ENCODE measurements around the gene UNC79.

Gene UNC79

GRCh38 chr14:93546642-93547041, 115.9 kb downstream of the UNC79 start:
- DNase-seq (ENCODE audit: low spot score): no peak
- peak; percentile 36 for FAIRE-seq

DNA sequence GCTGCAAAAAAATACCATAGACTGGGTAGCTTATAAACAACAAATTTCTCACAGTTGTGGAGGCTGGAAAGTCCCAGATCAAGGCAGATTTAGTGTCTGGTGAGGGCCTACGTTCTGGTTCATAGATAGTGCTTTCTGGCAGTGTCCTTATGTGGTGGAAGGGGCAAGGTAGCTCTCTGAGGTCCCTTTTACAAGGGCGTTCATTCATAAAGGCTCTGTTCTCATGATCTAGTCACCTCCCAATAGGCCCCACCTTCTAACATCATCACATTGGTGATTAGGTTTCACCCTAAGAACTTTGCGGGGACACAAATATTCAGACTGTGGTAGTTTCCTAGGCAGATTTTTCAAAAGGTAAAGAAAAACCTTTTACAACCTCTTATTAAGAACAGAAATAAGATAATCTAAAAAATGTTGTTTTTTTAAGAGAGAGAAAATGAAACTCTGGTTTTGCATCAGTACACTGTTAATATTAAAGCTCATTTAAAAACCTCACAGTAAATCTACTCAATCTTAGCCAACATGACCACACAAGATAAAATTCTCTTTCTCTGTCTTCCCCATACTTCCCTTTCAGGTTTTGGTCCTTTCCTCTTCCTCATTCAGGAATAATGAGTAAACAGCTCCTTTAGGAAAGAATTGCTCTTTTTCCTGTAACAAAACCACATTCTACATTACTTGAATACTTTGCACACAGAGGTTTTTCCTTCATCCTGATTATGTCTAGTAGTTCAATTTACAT, 117.5 kb downstream of the UNC79 start:
- FAIRE-seq (peak; percentile 74), DNase-seq (ENCODE audit: low spot score) (peak; percentile 25)

DNA sequence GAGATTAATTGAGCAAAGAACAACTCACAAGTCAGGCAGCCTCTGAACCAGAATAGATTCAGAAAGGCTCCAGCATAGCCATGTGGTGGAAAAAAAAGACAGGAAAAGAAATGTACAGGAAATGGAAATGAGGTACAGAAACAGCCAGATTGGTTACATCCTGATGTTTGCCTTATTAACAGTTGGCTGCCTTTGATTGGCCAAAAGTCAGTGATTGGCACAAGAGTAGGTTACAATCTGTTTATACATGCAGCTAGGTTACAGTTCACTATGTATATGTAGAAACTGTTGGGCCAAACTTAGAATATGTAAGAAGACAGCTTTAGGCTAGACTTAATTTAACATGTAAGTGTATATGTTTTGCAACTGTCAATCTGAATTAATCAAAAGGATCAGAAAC, 118.9 kb downstream of the UNC79 start:
- DNase-seq (ENCODE audit: low spot score) (no peak), FAIRE-seq (no peak)

- FAIRE-seq: no peak
These were observed 134.2 kb downstream of the UNC79 start for GRCh38 chr14:93564918-93565317.

GRCh38 chr14:93566065-93566693, 135.4 kb downstream of the UNC79 start:
- DNase-seq (ENCODE audit: low spot score) (no peak), FAIRE-seq (no peak)

More at GRCh38 chr14:93564918-93565317, 134.2 kb downstream of the UNC79 start:
- DNase-seq (ENCODE audit: low spot score): no peak

DNA sequence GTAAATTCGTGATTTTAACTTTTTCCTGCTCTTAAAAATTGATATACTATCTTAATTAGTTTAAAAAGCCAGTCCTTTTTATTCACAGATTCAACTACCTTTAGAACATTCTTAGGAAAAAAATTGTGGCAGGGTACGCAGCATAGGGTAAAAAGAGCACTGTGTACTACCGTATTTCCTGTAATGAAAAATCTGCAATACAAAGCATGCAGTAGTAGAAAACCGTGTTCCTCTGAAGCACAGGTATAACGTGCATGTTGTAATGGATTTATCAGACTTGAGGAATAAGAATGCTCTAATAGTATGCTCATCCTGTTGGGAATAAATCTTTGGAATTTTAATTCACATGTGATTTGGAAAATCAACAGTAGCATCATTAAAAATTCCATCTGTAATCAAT, 140.5 kb downstream of the UNC79 start:
- FAIRE-seq (no peak), DNase-seq (ENCODE audit: low spot score) (no peak)

- no peak for FAIRE-seq
- DNase-seq (ENCODE audit: low spot score): no peak
These were observed 148.4 kb downstream of the UNC79 start for GRCh38 chr14:93579178-93579577.

DNA sequence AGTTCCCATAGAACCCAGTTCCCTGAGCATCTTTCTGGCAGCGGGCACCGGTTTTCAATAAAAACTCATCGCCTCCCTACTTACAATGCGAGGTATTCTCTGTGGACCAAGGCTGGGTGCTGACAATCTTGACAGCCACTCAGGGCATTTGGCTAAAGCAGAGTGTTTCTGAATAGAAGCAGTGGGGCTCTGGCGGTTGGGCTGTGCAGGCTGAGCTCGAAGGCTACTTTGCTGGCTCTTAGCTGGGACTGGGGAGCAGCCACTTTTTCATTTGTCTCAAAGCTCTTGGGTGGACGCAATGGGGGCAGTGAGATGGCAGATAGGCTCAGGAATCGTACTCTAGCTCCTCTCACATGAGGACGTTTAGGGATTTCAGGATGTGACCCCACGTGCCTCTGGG, 151.8 kb downstream of the UNC79 start:
- FAIRE-seq (no peak), DNase-seq (ENCODE audit: low spot score) (no peak)

DNA sequence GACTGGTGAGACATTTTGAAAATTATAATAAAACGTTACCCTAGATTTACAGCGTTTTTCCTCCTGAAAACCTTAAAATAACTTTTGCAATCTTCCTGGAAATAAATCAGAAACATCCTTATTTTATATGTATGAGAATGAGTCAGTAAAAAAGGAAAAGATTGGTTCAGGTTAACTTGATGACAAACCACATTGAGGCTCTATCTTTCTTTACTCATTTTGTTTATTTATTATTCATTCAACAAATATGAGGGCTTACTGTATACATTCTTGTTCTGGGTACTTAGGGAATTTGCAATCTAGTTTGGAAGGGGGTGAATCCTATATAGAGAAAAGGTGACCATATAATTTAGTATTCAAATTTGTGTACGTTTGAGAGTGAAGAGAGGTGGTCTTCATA, 156.6 kb downstream of the UNC79 start:
- FAIRE-seq (no peak), DNase-seq (ENCODE audit: low spot score) (no peak)

GRCh38 chr14:93591506-93591905, 160.8 kb downstream of the UNC79 start:
- no peak for FAIRE-seq
- no peak for DNase-seq (ENCODE audit: low spot score)

GRCh38 chr14:93592786-93593185, 162.0 kb downstream of the UNC79 start:
- no peak for FAIRE-seq

GRCh38 chr14:93606091-93606490, 175.4 kb downstream of the UNC79 start:
- DNase-seq (ENCODE audit: low spot score) (no peak), FAIRE-seq (no peak)

More at GRCh38 chr14:93592786-93593185, 162.0 kb downstream of the UNC79 start:
- no peak for DNase-seq (ENCODE audit: low spot score)

DNA sequence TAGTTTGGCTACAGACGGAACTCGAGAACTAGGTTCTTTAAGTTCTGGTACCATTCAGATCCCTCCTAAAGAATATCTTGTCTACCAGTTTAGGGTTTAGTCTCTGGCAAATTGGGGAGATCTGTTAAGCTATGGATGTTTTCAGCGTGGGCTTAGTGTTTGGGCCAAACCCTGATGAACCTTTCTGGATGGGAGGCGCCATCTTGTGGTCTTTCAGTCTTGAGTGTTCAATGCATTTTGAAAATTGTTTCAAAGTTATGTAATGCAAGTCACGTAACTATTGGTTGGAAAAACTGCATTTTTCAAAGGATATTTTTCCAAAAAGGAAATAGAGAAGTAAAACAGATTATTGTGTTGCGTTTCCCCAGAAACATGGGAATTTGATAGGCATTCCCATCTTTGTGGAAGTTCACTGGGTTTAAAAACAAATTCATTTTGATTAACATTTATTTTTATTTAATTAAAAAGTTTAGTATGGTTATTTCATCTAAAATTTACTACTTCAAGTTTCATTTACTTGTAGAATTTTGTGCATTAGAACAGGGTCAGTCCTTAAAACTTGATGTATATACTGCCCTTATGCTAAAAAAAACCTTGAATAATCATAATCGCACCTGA, 188.5 kb downstream of the UNC79 start:
- DNase-seq (ENCODE audit: low spot score) (no peak), FAIRE-seq (no peak)

GRCh38 chr14:93628048-93628447, 197.3 kb downstream of the UNC79 start:
- FAIRE-seq (no peak), DNase-seq (ENCODE audit: low spot score) (no peak)

DNA sequence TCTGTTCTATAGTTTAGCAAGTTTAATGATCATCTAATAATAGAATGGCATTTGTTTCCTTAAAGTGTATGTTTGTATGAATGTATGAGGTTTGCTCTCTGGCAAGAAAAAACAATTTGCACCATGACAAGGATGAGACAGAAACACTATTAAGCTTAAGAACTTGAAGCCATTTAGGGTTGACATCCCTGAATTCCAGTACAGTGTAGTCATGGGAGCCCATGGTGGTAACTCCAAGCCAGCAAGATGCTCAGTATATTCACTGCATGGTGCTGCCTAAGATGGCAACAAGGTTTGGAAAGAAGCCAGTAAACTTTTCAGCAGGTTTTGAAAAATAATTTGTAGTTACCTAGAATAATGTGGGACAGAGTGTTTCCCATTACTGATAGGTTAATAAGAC, 198.9 kb downstream of the UNC79 start:
- no peak for FAIRE-seq
- DNase-seq (ENCODE audit: low spot score): no peak

- no peak for DNase-seq (ENCODE audit: low spot score)
- FAIRE-seq: no peak
These were observed 208.1 kb downstream of the UNC79 start for GRCh38 chr14:93638790-93639189.

DNA sequence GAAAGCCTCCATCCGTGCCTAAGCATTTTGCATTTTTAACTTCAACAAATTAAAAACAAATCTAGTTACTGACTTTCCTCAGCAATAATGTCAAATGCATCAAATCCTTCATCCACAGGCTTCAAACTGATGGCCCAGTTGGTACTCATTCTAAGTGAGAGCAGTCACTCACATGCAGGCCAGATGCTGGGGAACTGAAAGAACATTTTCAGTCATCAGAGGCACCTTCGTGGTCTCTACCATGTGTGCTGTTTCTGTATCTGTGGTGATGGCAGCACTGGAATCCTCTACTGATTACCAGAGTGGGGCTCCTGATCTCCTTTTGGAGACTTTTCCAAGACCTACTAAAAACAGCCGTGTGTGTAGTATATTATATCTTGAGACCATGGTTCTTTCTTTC, 212.4 kb downstream of the UNC79 start:
- no peak for FAIRE-seq
- DNase-seq (ENCODE audit: low spot score): no peak

GRCh38 chr14:93643676-93644075, 212.9 kb downstream of the UNC79 start:
- FAIRE-seq (no peak), DNase-seq (ENCODE audit: low spot score) (no peak)

DNA sequence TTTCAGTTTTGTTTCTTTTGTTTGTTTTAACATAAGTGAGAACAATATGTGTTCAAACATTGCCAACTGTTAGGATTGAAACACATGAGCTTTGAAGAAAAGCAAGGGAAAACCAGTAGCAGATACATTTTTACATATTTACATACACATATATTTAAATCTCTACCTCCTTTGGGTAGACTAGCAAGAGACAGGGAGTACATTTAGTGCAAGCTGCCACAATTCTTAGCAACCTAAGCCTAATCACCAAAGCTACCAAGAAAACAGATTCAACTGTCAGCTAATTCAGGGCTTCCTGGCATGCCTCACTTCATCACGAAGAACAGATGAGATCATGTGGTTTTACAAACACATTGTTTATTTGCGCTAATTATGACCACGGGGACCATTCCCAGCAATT, 214.5 kb downstream of the UNC79 start:
- FAIRE-seq (no peak), DNase-seq (ENCODE audit: low spot score) (no peak)

DNA sequence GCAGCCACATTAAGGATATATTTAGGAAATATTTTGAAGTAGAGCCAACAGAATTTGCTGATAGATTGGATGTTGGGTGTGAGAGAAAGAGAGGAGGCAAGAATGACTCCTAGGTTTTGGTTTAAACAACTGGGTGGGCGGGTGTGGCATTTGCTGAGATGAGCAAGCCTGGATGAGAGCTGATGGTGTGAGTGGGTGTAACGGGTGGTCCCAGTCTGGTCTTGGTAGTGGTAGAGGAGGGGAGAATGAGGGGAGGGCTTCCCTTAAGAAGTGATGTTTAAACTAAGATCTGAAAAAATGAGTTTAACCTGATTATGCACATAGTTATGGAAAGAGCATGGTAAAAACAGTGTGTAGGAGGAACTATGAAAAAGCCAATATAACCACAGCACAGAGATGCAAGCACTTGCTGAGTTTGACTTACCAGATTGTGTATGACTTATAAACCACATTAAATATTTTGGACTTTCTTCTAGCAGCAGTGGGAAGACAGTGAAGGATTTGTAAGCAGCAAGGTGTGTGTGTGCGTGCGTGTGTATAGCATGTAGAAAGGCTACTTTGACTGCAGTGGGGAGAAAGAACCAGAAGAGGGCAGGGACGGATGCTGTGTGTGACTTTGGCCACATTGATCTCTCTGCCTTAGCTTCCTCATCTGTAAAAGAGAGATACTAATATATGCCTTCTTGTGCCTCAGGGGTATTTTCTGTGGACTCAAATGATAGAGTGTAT, 217.9 kb downstream of the UNC79 start:
- FAIRE-seq (no peak), DNase-seq (ENCODE audit: low spot score) (peak; percentile 7)

GRCh38 chr14:93654599-93654998, 223.9 kb downstream of the UNC79 start:
- FAIRE-seq (no peak), DNase-seq (ENCODE audit: low spot score) (no peak)
